Suppressor macrophage treated with lipopolysaccharide for 1 hour (primary cell): ENCODE data around the gene DUSP23.

Source experiments
- DNase-seq, 3 donors: peaks; one replicate each; pipeline ENCODE4 v3.0.0-alpha.2; 2020 to 2022

Gene DUSP23

DNA sequence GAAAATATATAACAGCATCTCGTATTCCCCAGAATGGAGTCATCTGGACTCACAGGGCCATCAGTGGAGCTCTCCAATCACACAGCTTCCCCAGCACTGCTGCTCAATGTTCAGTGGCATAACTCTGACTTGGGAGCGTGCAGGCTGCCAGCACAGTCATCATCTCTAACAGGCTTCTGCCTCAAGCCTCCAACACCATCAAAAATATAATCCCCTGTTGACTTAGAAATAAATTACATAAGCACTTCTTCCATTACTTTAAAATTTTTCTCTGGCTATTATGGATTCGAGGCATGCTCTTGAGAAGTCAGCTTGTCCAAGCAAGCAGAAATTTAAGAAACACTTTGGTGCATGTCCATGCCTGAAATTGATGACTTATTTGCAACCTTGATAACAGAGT lies 6.2 kb downstream of the DUSP23 start:
- no peak for DNase-seq

DNA sequence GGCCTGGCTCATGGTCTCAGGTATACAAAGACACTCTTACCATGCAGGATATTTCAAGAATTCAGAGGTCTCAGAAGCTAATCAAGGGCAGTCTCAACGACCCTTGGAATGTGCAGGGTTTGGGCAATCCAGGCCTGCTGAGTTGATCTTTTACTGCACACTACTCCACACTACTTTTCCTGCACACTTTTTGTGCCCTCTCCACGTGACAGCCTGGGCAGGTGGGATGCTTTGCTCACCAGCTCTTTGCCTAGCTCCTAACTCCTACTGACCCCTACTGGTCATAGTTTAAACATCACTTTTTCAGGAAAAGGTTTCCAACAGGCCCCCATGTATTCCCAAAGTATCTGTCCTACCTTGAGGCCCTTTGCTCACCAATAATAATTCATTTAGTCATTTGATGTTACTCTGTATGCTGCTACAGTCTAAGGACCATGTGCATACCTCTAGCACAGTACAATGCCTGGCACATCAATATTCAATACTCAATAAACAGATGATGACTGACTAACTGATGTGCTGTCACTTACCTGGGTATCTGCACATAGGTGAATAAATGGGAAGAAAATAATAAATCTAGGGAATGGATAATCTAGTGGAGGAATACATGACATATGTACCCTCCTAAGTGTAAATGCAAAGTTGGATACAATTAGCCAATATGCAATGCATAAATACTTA lies 9.6 kb downstream of the DUSP23 start:
- peak; percentile 51 to 61 (median 54) for DNase-seq

DNA sequence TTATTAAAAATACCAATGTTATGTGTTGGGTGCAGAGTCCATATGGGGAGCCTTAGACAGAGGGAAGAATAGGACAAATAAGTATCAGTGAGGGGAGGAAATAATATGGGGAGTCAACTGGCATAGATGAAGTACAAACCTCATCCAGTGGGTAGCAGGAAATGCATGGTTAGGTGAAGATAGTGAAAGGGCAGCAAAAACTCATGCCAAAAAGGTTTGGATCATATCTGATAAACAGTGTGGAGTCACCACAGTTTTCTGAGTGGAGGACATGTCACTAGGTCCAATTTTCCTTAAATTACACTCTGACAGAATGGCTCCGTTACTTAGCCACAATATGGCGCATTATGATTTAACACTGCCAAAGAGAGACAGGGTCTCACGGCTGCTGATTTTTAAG lies 10.3 kb downstream of the DUSP23 start:
- DNase-seq, result no peak

GRCh38 chr1:159791461-159791860 lies 10.7 kb downstream of the DUSP23 start:
- DNase-seq, result no peak

GRCh38 chr1:159795534-159795933 lies 14.8 kb downstream of the DUSP23 start:
- no peak for DNase-seq

DNA sequence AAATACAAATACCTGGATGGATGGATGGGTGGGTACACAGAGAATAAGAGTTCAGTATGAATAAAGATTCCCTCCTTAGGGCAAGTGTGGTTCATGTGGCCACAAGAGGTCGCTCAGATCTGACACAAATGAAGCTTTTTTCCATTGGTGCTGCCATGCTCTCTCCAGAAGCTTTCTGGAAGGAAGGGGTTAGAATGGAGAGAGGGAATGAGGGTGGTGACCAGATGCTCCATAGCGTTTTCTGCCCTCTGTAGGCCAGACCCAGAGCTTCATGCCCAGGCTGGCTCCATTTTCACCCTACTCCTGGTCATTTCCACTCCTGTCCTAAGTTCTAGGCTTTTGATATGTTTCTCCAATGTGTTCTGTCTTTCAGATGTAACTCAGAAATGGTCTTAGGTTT lies 18.1 kb downstream of the DUSP23 start:
- DNase-seq, result peak; percentile 84 to 86 (median 85)

DNA sequence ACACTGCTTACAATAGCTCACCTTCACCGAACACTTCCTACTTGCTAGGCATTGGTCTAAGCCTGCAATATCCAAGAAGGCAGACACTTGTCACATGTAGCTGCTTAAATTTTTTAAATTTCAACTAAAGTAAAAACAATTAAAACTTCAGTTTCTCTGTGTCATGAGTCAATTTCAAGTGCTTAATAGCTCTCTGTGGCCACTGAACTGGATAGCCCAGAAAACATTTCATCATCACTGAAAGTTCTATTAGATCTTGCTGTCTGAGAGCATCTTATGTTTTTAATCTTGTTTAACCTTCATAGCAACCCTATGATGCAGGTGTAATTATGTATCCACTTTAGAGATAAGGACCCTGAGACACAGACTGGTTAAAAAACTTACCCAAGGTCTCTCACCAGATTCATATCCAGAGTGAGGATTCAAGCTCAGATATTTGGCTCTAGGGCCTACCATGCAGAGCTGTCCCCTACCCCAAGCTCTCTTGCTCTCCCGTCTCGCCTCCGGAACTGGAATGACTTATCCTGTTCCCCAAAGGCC lies 18.8 kb downstream of the DUSP23 start:
- DNase-seq, result peak in 1 of 3 donors; percentile 32

- peak in 2 of 3 donors; percentile 43 to 53 for DNase-seq
Observed at GRCh38 chr1:159800177-159800930, 19.6 kb downstream of the DUSP23 start.

- DNase-seq, result peak in 2 of 3 donors; percentile 35 to 41
Observed at GRCh38 chr1:159802111-159802510, 21.3 kb downstream of the DUSP23 start, which contains the start of gene FCRL6. TSS of gene FCRL6 (plus strand) at chr1:159802360. CDS start at chr1:159802425, 65 bp downstream.

GRCh38 chr1:159803956-159804689 lies 23.4 kb downstream of the DUSP23 start:
- DNase-seq, result peak in 1 of 3 donors; percentile 29

DNA sequence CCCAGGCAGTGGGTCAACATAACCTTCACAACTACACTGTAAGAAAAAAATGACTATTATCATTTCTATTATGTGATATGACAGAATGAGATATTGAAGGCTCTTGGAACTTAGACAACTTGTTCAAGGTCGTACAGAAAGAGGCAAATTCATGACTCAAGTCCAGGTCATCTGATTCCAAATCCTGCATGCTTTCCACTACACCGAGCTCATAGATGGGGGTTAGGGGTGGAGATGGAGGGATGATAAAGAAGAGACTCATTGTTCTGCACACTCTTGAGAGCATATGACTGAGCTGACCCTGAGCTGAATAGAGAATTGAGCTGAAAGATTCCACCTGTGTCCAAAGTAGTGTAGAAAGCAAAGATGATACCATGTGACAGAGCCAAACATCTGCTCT lies 24.2 kb downstream of the DUSP23 start:
- no peak for DNase-seq

- no peak for DNase-seq
Observed at GRCh38 chr1:159815926-159816325, 35.2 kb downstream of the DUSP23 start.

- peak in 1 of 3 donors; percentile 39 for DNase-seq
Observed at GRCh38 chr1:159817276-159818041, 36.7 kb downstream of the DUSP23 start.

DNA sequence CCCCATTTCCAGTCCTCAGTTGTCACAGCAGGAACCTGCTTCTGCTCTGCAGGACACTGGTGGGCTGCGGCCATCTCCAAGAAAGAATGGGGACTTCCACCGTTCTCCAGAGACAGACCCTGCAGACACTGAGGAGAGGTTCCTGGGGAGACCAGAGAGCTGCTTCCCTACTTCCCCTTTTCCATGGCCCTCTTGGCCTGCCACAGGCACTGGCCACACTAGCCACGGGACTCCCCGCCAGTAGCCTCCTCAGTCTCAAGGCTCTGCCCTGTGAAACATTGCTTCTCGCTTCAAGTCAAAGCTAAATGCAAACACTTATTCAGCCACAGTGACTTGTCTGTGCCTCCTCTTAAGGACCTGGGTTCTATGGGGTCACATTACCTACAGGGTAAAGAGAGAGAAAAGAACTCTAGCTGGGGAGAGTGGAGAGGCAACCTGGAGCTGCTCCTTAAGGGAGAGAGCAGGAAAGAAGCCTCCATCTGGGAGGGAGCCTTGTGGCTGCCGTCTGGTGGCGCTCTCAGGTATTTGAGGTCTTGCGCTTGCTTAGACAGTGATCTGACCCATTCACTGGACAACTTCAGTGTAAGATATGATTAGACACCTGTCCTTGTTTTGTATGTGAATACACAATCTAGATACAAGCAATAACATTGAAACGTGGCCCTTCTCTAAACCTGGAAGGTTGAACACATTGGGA lies 40.6 kb downstream of the DUSP23 start:
- DNase-seq, result peak; percentile 53 to 71 (median 64)

GRCh38 chr1:159823406-159823805 lies 42.6 kb downstream of the DUSP23 start:
- DNase-seq, result no peak

- DNase-seq, result no peak
Observed at GRCh38 chr1:159825564-159825963, 44.8 kb downstream of the DUSP23 start.

DNA sequence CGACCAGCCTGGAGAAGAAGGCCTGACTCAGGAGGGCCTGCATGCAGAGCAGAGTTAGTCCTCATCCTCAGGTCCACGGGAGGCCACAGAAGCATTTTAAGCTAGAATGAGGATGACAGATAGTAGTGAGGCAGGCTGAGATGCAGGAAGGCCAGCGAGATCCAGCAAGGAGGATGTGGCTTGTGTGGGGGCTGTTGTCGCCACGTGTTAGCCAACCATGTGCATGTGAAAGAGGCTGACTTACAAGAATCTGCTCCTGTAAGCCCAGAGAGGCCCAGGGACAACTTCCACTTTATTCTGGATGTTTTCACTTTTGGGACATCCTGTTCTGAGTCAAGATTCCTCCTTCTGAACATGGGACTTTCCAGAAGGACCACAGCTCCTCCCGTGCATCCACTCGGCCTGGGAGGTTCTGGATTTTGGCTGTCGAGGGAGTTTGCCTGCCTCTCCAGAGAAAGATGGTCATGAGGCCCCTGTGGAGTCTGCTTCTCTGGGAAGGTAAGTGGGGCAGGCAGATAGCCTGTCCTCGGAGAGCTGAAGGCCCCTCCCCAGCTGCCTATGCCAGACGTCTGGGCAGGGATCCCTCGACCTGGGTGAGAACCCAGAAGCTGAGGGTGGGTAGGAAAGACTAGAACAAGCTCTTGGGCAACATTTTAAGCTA lies 45.8 kb downstream of the DUSP23 start, which contains the start of gene SLAMF8:
SLAMF8 (plus strand) TSS at position 433 of the 661 bp plus-strand sequence; CDS start at position 459, 26 bp downstream.
- peak; percentile 91 to 98 (median 95) for DNase-seq

- DNase-seq, result no peak
Observed at GRCh38 chr1:159827102-159827490, 46.3 kb downstream of the DUSP23 start.

DNA sequence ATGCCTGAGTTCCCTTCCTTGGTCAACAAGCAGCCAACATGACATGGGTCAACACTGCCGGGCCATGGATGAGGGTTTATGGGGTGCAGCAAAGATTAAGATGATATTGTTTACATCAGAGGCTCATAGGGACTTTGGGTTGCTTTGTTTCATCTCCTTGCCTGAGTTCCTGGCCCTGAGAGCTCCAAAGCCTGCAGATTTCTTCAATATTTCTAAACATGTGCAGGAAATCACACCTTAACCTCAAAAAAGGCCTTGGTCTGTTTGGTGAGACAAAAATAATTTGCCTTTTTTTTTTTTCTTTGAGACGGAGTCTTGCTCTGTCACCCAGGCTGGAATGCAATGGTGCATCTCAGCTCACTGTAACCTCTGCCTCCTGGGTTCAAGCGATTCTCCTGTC lies 46.8 kb downstream of the DUSP23 start:
- DNase-seq, result no peak

GRCh38 chr1:159828176-159828575 lies 47.4 kb downstream of the DUSP23 start:
- DNase-seq, result no peak
